Endothelial cell of umbilical vein (primary cell): Measurements from ENCODE around the gene EPHA8. TPM values are rescaled to one million over a fixed set of nuclear protein-coding genes. Genes with fewer than 3 reads are reported as not detected.

ENCODE experiments used
- BruUV-seq: library from RNA; stranded (reverse); fragments of 400-500 nt; replicated peaks from 2 replicates; lab custom pipeline; 2021; lab: Mats Ljungman, UMichigan
- CTCF ChIA-PET: fragments of 300-600, 350-600 bp; sonication (Branson Sonifier 250); formaldehyde crosslinking; loops from one replicate; lab custom pipeline; 2021; ENCODE audit warnings: antibody characterized with exemption, inconsistent platforms; lab: Charles Lee
- POLR2A ChIA-PET: fragments of 300-600, 350-600 bp; sonication (Branson Sonifier 250); formaldehyde crosslinking; loops from one replicate; lab custom pipeline; 2021; ENCODE audit warnings: antibody characterized with exemption, inconsistent platforms; lab: Charles Lee
- DNase-seq: peaks from one replicate; pipeline ENCODE4 v3.0.0-alpha.2; 2011; ENCODE audit warnings: low read depth, low spot score
- FAIRE-seq: peaks from 2 replicates; lab custom pipeline; 2011; peaks lifted over from hg19 to GRCh38; lab: Jason Lieb, UNC
- H2AFZ ChIP-seq: 2 replicates; pipeline ENCODE4 v1.6.0; 2012; ENCODE audit warnings: low read depth, low read length, control low read depth, inconsistent platforms
- H3K27ac ChIP-seq: 2 replicates; pipeline ENCODE4 v1.5.1; 2011; ENCODE audit warnings: low read depth, mild to moderate bottlenecking, control low read depth, low read length, moderate library complexity; ENCODE audit not compliant: insufficient read depth
- H3K27me3 ChIP-seq, 2 experiments: 2 replicates each; pipeline versions ENCODE4 v1.6.0 to v1.6.1; 2011; ENCODE audit warnings: low read length in 2 of 2, mixed read lengths in 1 of 2; ENCODE audit not compliant: control insufficient read depth in 2 of 2, insufficient read depth in 2 of 2
- H3K36me3 ChIP-seq, 2 experiments: 2 replicates in 1 of 2; 3 replicates in 1 of 2; pipeline ENCODE4 v1.5.1; 2011; ENCODE audit warnings: low read length in 2 of 2, mild to moderate bottlenecking in 1 of 2, moderate library complexity in 1 of 2; ENCODE audit not compliant: control insufficient read depth in 2 of 2, insufficient read depth in 2 of 2; ENCODE audit errors: extremely low read depth in 1 of 2
- H3K4me1 ChIP-seq: 3 replicates; pipeline ENCODE4 v1.5.1; 2011; ENCODE audit warnings: mild to moderate bottlenecking, low read length; ENCODE audit not compliant: control insufficient read depth, insufficient read depth; ENCODE audit errors: extremely low read depth
- H3K4me2 ChIP-seq: 2 replicates; pipeline ENCODE4 v1.6.1; 2011; ENCODE audit warnings: low read length, control low read depth, mixed read lengths; ENCODE audit not compliant: insufficient read depth
- H3K4me3 ChIP-seq, 3 experiments: fragments of 200-600 bp in 1 of 3; sonication (generic), shearing (Covaris generic) in 1 of 3; replicated peaks in 1 of 3; 2 replicates each; pipeline ENCODE4 v1.5.1; 2011 to 2016; ENCODE audit warnings: control low read depth in 3 of 3, low read length in 3 of 3, mild to moderate bottlenecking in 2 of 3, inconsistent platforms in 1 of 3, low read depth in 1 of 3, moderate library complexity in 1 of 3; ENCODE audit not compliant: insufficient read depth in 1 of 3
- H3K79me2 ChIP-seq: 2 replicates; pipeline ENCODE4 v1.6.0; 2012; ENCODE audit warnings: low read length, inconsistent platforms; ENCODE audit not compliant: control insufficient read depth, insufficient read depth
- H3K9ac ChIP-seq: replicated peaks from 2 replicates; pipeline ENCODE3; 2011; ENCODE audit warnings: low read length, control low read depth; ENCODE audit not compliant: insufficient read depth; ENCODE audit errors: extremely low read depth
- H3K9me1 ChIP-seq: replicated peaks from 3 replicates; pipeline ENCODE4 v1.6.0; 2011; ENCODE audit warnings: mild to moderate bottlenecking, low read length; ENCODE audit not compliant: control insufficient read depth, insufficient read depth; ENCODE audit errors: extremely low read depth
- H3K9me3 ChIP-seq: replicated peaks from 2 replicates; pipeline ENCODE4 v1.5.1; 2012; ENCODE audit warnings: low read length, inconsistent platforms; ENCODE audit not compliant: control insufficient read depth, insufficient read depth
- H4K20me1 ChIP-seq: replicated peaks from 2 replicates; pipeline ENCODE3; 2011; ENCODE audit warnings: mild to moderate bottlenecking, low read length; ENCODE audit not compliant: control insufficient read depth, insufficient read depth; ENCODE audit errors: extremely low read depth
- EZH2 ChIP-seq: IDR thresholded peaks from 2 replicates; pipeline ENCODE4 v1.6.1; 2012; ENCODE audit warnings: borderline replicate concordance, low read depth, mild to moderate bottlenecking, moderate library complexity, low read length, inconsistent platforms; ENCODE audit not compliant: severe bottlenecking
- FOS ChIP-seq: IDR thresholded peaks from 2 replicates; pipeline ENCODE4 v1.6.1; 2011; ENCODE audit warnings: mild to moderate bottlenecking, low read length, moderate library complexity, borderline replicate concordance; ENCODE audit not compliant: insufficient read depth
- GATA2 ChIP-seq: IDR thresholded peaks from 2 replicates; pipeline ENCODE4 v1.7.0; 2011; ENCODE audit warnings: low read depth, mild to moderate bottlenecking, moderate library complexity, mixed read lengths, low read length; ENCODE audit not compliant: insufficient read length, insufficient read depth
- JUN ChIP-seq: IDR thresholded peaks from 2 replicates; pipeline ENCODE4 v1.6.1; 2011; ENCODE audit warnings: borderline replicate concordance, low read depth; ENCODE audit not compliant: insufficient read length, insufficient read depth
- MAX ChIP-seq: IDR thresholded peaks from 2 replicates; pipeline ENCODE4 v1.6.1; 2011; ENCODE audit not compliant: insufficient read depth, insufficient read length
- MYC ChIP-seq: IDR thresholded peaks from one replicate; pipeline ENCODE4 v1.6.1; 2011; ENCODE audit warnings: mild to moderate bottlenecking, low read depth, low read length
- POLR2A ChIP-seq: IDR thresholded peaks from 2 replicates; pipeline ENCODE4 v1.6.1; 2012; ENCODE audit warnings: low read depth, mild to moderate bottlenecking, control low read depth, low read length
- POLR2AphosphoS5 ChIP-seq: IDR thresholded peaks from 2 replicates; pipeline ENCODE4 v1.6.1; 2012; ENCODE audit warnings: low read depth, mild to moderate bottlenecking, control low read depth, low read length, moderate library complexity; ENCODE audit not compliant: insufficient read depth
- dilution Hi-C: fragments of 300-500 bp; cut with MboI; formaldehyde crosslinking; loops from one replicate; pipeline ENCODE4 v1.15.0; 2019; ENCODE audit warnings: low sequenced_read_pairs; ENCODE audit not compliant: extremely low pct_ligation_motif_present
- intact Hi-C: fragments of 100-400 bp; cut with micrococcal nuclease; formaldehyde crosslinking; loops from one replicate; pipeline ENCODE4 v1.10.0; 2022
- polyA plus RNA-seq, 4 experiments: library from polyadenylated mRNA; depleted of rRNA in 3 of 4; stranded (reverse) in 3 of 4; unstranded in 1 of 4; fragments of >200 nt; gene quantifications; 2 replicates each; pipeline versions ENCODE4 v1.2.1 to v1.2.3, GENCODE V29; 2011 to 2012; ENCODE audit warnings: missing spikeins in 1 of 4
- total RNA-seq: library from RNA; stranded (reverse); gene quantifications from 2 replicates; pipeline ENCODE4 v1.2.3, GENCODE V29; 2021
- TF ChIP-seq, protein P1 (sequence below), 2 donors: IDR thresholded peaks; 1 replicate in 1 of 2; 2 replicates in 1 of 2; pipeline ENCODE4 v1.5.1; 2011; ENCODE audit warnings: low read length in 2 of 2, mild to moderate bottlenecking in 2 of 2, moderate library complexity in 2 of 2, control low read depth in 1 of 2, inconsistent platforms in 1 of 2, low read depth in 1 of 2; ENCODE audit not compliant: insufficient read depth in 1 of 2; ENCODE audit errors: extremely low read depth in 1 of 2

Gene EPHA8
- total and polyA plus RNA-seq, 2 donors (not counting 3 experiments of a cell fraction or from before 2014, with no cell fraction given), result not detected

GRCh38 chr1:22566161-22566560, 2.9 kb downstream of the EPHA8 start:
- H3K9me3 ChIP-seq, result no peaks in the 10 kb centered on the region
- no peak for TF ChIP-seq POLR2AphosphoS5
- no peak for TF ChIP-seq GATA2
- TF ChIP-seq, protein P1, sequence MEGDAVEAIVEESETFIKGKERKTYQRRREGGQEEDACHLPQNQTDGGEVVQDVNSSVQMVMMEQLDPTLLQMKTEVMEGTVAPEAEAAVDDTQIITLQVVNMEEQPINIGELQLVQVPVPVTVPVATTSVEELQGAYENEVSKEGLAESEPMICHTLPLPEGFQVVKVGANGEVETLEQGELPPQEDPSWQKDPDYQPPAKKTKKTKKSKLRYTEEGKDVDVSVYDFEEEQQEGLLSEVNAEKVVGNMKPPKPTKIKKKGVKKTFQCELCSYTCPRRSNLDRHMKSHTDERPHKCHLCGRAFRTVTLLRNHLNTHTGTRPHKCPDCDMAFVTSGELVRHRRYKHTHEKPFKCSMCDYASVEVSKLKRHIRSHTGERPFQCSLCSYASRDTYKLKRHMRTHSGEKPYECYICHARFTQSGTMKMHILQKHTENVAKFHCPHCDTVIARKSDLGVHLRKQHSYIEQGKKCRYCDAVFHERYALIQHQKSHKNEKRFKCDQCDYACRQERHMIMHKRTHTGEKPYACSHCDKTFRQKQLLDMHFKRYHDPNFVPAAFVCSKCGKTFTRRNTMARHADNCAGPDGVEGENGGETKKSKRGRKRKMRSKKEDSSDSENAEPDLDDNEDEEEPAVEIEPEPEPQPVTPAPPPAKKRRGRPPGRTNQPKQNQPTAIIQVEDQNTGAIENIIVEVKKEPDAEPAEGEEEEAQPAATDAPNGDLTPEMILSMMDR (IDR thresholded peaks at IDR 0.05; ENCODE audit: extremely low read depth in 1 of 2, insufficient read depth in 1 of 2, low read depth in 1 of 2, low read length in 2 of 2), result no peak
- TF ChIP-seq MAX, result no peak
- TF ChIP-seq FOS, result no peak
- TF ChIP-seq EZH2, result no peak
- TF ChIP-seq POLR2A, result no peak
- TF ChIP-seq MYC, result no peak
- no peak for TF ChIP-seq JUN
- dilution Hi-C loops, result no loop called here
- H3K27ac ChIP-seq, result no peak overlapping the region
- no peak overlapping the region for H3K4me3 ChIP-seq
- CTCF ChIA-PET, result no interaction called here
- POLR2A ChIA-PET, result no interaction called here
- H2AFZ ChIP-seq, result no peak overlapping the region
- H4K20me1 ChIP-seq, result no peaks in the 10 kb centered on the region
- intact Hi-C loops, result loop anchor here (10.0 kb wide), 1 partner anchor 141 kb away; no protein-coding TSS in a partner anchor
- peaks cover 31 to 42% of the 10 kb centered on the region in 2 experiments for H3K27me3 ChIP-seq
- no peak overlapping the region for H3K9ac ChIP-seq
- H3K79me2 ChIP-seq, result no peaks in the 10 kb centered on the region
- FAIRE-seq, result no peak
- H3K36me3 ChIP-seq, result no peaks in the 10 kb centered on the region
- H3K4me1 ChIP-seq, result no peaks in the 10 kb centered on the region
- BruUV-seq, result no TSS peak
- no peak overlapping the region for H3K4me2 ChIP-seq
- DNase-seq, result no peak
- no peaks in the 10 kb centered on the region for H3K9me1 ChIP-seq
